ENCODE data around the gene TMEM106A.
"Not testable (repeated sequence)": the region's sequence is repeated elsewhere in the genome, so short reads cannot be mapped to it uniquely, and the experiment has no call there.

TMEM106A gene

GRCh38 chr17:43216369-43216761 is 4.7 kb downstream of the TMEM106A start:
- no peak for DNase-seq

GRCh38 chr17:43216762-43217613 is 5.3 kb downstream of the TMEM106A start:
- no peak for DNase-seq

GRCh38 chr17:43217614-43218087 is 6.0 kb downstream of the TMEM106A start:
- no peak for DNase-seq

- DNase-seq = no peak
Observed at GRCh38 chr17:43219001-43219400, 7.3 kb downstream of the TMEM106A start.

GRCh38 chr17:43219746-43220380 is 8.2 kb downstream of the TMEM106A start:
- no peak for DNase-seq

- DNase-seq = no peak
Observed at GRCh38 chr17:43220511-43221125, 8.9 kb downstream of the TMEM106A start.

- no peak for DNase-seq
Observed at GRCh38 chr17:43224146-43224705, 12.6 kb downstream of the TMEM106A start.

GRCh38 chr17:43226393-43226792 is 14.7 kb downstream of the TMEM106A start:
- DNase-seq = no peak

GRCh38 chr17:43228020-43228782 is 16.5 kb downstream of the TMEM106A start, which contains the start of gene CCDC200:
CCDC200 (minus strand) TSS chr17:43228623; CDS start chr17:43228554, 69 bp downstream.
- DNase-seq = not testable (repeated sequence)

GRCh38 chr17:43231205-43232020 is 19.7 kb downstream of the TMEM106A start:
- not testable (repeated sequence) for DNase-seq

GRCh38 chr17:43232021-43232699 is 20.5 kb downstream of the TMEM106A start:
- DNase-seq = not testable (repeated sequence)

GRCh38 chr17:43233263-43233662 is 21.6 kb downstream of the TMEM106A start:
- not testable (repeated sequence) for DNase-seq

GRCh38 chr17:43233877-43234276 is 22.2 kb downstream of the TMEM106A start, which contains the start of gene RNU2-1:
RNU2-1 (minus strand) TSS chr17:43233977.
- not testable (repeated sequence) for DNase-seq

GRCh38 chr17:43239597-43239996 is 27.9 kb downstream of the TMEM106A start:
- DNase-seq = not testable (repeated sequence)

- DNase-seq = not testable (repeated sequence)
Observed at GRCh38 chr17:43240596-43241352, 29.1 kb downstream of the TMEM106A start.

GRCh38 chr17:43246456-43246855 is 34.8 kb downstream of the TMEM106A start:
- DNase-seq = not testable (repeated sequence)
